ENCODE measurements around the gene MRPL40. TPM values are rescaled to one million over a fixed set of nuclear protein-coding genes. Genes with fewer than 3 reads are reported as not detected.

MRPL40 gene
- total and polyA plus RNA-seq, 2 donors (not counting 1 experiment from before 2014, with no cell fraction given), result 44.4 to 44.8 TPM

- DNase-seq (ENCODE audit: low read depth in 2 of 2), result no peak
- Histone ChIP-seq H3K9ac (ENCODE audit: insufficient read depth, low read length) (no peak overlapping the region), H3K9me3 (ENCODE audit: control insufficient read depth, insufficient read depth, low read depth, low read length) (no peaks in the 10 kb centered on the region), H3K36me3 (ENCODE audit: control insufficient read depth, insufficient read depth, low read length) (peaks cover 14% of the 10 kb centered on the region), H2AFZ (ENCODE audit: low read length) (no peak overlapping the region), H3K4me1 (ENCODE audit: control insufficient read depth, extremely low read depth, insufficient read depth, low read length) (peaks cover 11% of the 10 kb centered on the region), H4K20me1 (ENCODE audit: control insufficient read depth, extremely low read depth, insufficient read depth, low read length) (no peaks in the 10 kb centered on the region), H3K79me2 (ENCODE audit: control insufficient read depth, insufficient read depth, low read length) (peaks cover 54% of the 10 kb centered on the region), H3K27me3 (ENCODE audit: control insufficient read depth, insufficient read depth, low read length) (no peaks in the 10 kb centered on the region), H3K4me3 (replicated peaks in 1 of 4; ENCODE audit: control extremely low read depth in 1 of 4, insufficient read depth in 1 of 4, low read depth in 3 of 4, low read length in 4 of 4) (no peak overlapping the region), H3K4me2 (ENCODE audit: extremely low read depth, insufficient read depth, low read length) (no peak overlapping the region), H3K27ac (ENCODE audit: insufficient read depth, low read length) (no peak overlapping the region)
- TF ChIP-seq CTCF (conservative IDR thresholded peaks at IDR 0.05 in 1 of 2, IDR thresholded peaks at IDR 0.05 in 1 of 2; ENCODE audit: low read depth in 1 of 2, low read length in 2 of 2) (no peak), EZH2 (IDR thresholded peaks at IDR 0.05; ENCODE audit: low read length, missing control alignments) (no peak)
Observed at GRCh38 chr22:19476023-19476422, 43.7 kb downstream of the MRPL40 start.

- H3K4me2 ChIP-seq (ENCODE audit: extremely low read depth, insufficient read depth, low read length), result peak overlapping the region; percentile 99
- DNase-seq (ENCODE audit: low read depth in 2 of 2), result peak; percentile 9 to 50
- H3K9ac ChIP-seq (ENCODE audit: insufficient read depth, low read length), result peak overlapping the region; percentile 63
- H3K79me2 ChIP-seq (ENCODE audit: control insufficient read depth, insufficient read depth, low read length), result peaks cover 52% of the 10 kb centered on the region
- H3K36me3 ChIP-seq (ENCODE audit: control insufficient read depth, insufficient read depth, low read length), result peaks cover 6% of the 10 kb centered on the region
- H3K27ac ChIP-seq (ENCODE audit: insufficient read depth, low read length), result peak overlapping the region; percentile 91
- no peaks in the 10 kb centered on the region for H3K9me3 ChIP-seq (ENCODE audit: control insufficient read depth, insufficient read depth, low read depth, low read length)
- H4K20me1 ChIP-seq (ENCODE audit: control insufficient read depth, extremely low read depth, insufficient read depth, low read length), result no peaks in the 10 kb centered on the region
- H3K4me3 ChIP-seq (replicated peaks in 1 of 4; ENCODE audit: control extremely low read depth in 1 of 4, insufficient read depth in 1 of 4, low read depth in 3 of 4, low read length in 4 of 4), result peak overlapping the region; percentile 80 to 98 (median 89)
- H3K4me1 ChIP-seq (ENCODE audit: control insufficient read depth, extremely low read depth, insufficient read depth, low read length), result peaks cover 11% of the 10 kb centered on the region
- no peaks in the 10 kb centered on the region for H3K27me3 ChIP-seq (ENCODE audit: control insufficient read depth, insufficient read depth, low read length)
- H2AFZ ChIP-seq (ENCODE audit: low read length), result no peak overlapping the region
- TF ChIP-seq EZH2 (IDR thresholded peaks at IDR 0.05; ENCODE audit: low read length, missing control alignments) (no peak), CTCF (conservative IDR thresholded peaks at IDR 0.05 in 1 of 2, IDR thresholded peaks at IDR 0.05 in 1 of 2; ENCODE audit: low read depth in 1 of 2, low read length in 2 of 2) (peak in 1 of 2 donors; percentile 31)
Observed at GRCh38 chr22:19477321-19478044, 45.1 kb downstream of the MRPL40 start.

- H3K4me1 ChIP-seq (ENCODE audit: control insufficient read depth, extremely low read depth, insufficient read depth, low read length), result peaks cover 11% of the 10 kb centered on the region
- no peaks in the 10 kb centered on the region for H3K9me3 ChIP-seq (ENCODE audit: control insufficient read depth, insufficient read depth, low read depth, low read length)
- DNase-seq (ENCODE audit: low read depth in 2 of 2), result no peak
- H3K27ac ChIP-seq (ENCODE audit: insufficient read depth, low read length), result peak overlapping the region; percentile 91
- peaks cover 52% of the 10 kb centered on the region for H3K79me2 ChIP-seq (ENCODE audit: control insufficient read depth, insufficient read depth, low read length)
- H3K27me3 ChIP-seq (ENCODE audit: control insufficient read depth, insufficient read depth, low read length), result no peaks in the 10 kb centered on the region
- TF ChIP-seq CTCF (conservative IDR thresholded peaks at IDR 0.05 in 1 of 2, IDR thresholded peaks at IDR 0.05 in 1 of 2; ENCODE audit: low read depth in 1 of 2, low read length in 2 of 2) (no peak), EZH2 (IDR thresholded peaks at IDR 0.05; ENCODE audit: low read length, missing control alignments) (no peak)
- peak overlapping the region; percentile 99 for H3K4me2 ChIP-seq (ENCODE audit: extremely low read depth, insufficient read depth, low read length)
- peak overlapping the region; percentile 80 to 98 (median 89) for H3K4me3 ChIP-seq (replicated peaks in 1 of 4; ENCODE audit: control extremely low read depth in 1 of 4, insufficient read depth in 1 of 4, low read depth in 3 of 4, low read length in 4 of 4)
- H3K9ac ChIP-seq (ENCODE audit: insufficient read depth, low read length), result peak overlapping the region; percentile 63
- H4K20me1 ChIP-seq (ENCODE audit: control insufficient read depth, extremely low read depth, insufficient read depth, low read length), result no peaks in the 10 kb centered on the region
- peaks cover 4% of the 10 kb centered on the region for H3K36me3 ChIP-seq (ENCODE audit: control insufficient read depth, insufficient read depth, low read length)
- peak overlapping the region; percentile 34 for H2AFZ ChIP-seq (ENCODE audit: low read length)
Observed at GRCh38 chr22:19478045-19478900, 45.9 kb downstream of the MRPL40 start.
